HepG2 (cell line): ENCODE data around the gene MRRF. TPM values are rescaled to one million over a fixed set of nuclear protein-coding genes. Genes with fewer than 3 reads are reported as not detected.

Source experiments
- ATAC-seq: fragments of 200-7000 bp; cut with Tn5 transposase; 3 replicates; pipeline ENCODE4 v1.9.1; 2020; ENCODE audit warnings: mild to moderate bottlenecking, moderate library complexity
- BruUV-seq: library from RNA; stranded (reverse); fragments of 400-500 nt; replicated peaks from 2 replicates; lab custom pipeline; 2021; lab: Mats Ljungman, UMichigan
- CTCF ChIA-PET: fragments of 300-600 bp; formaldehyde crosslinking; extraction: SDS; loops from one replicate; lab custom pipeline; 2021; ENCODE audit warnings: low total read pairs, inconsistent platforms, low intra/inter-chr PET ratio; lab: Yijun Ruan, JAX
- POLR2A ChIA-PET: fragments of 350-600 bp; sonication (Branson Sonifier 250); formaldehyde crosslinking; loops from one replicate; lab custom pipeline; 2020; ENCODE audit warnings: antibody characterized with exemption, inconsistent platforms; lab: Yijun Ruan, JAX
- DNase-seq: peaks from one replicate; pipeline ENCODE4 v3.0.0-alpha.2; 2015; ENCODE audit warnings: low spot score
- FAIRE-seq: peaks from 3 replicates; lab custom pipeline; 2011; peaks lifted over from hg19 to GRCh38; lab: Jason Lieb, UNC
- H2AFZ ChIP-seq: one replicate; pipeline ENCODE4 v1.6.1; 2011; ENCODE audit warnings: low read length, inconsistent platforms
- H3K27ac ChIP-seq: fragments of 300-600 bp; 3 replicates; pipeline ENCODE4 v1.8.0; 2011; ENCODE audit warnings: mixed run types, mild to moderate bottlenecking, mixed read lengths, low read length, inconsistent platforms; ENCODE audit not compliant: insufficient read depth; ENCODE audit errors: extremely low read length
- H3K27me3 ChIP-seq, 2 experiments: fragments of 200-600 bp in 1 of 2; 2 replicates in 1 of 2; 3 replicates in 1 of 2; pipeline versions ENCODE4 v1.6.0 to v1.8.0; 2011; ENCODE audit warnings: low read length in 2 of 2, mild to moderate bottlenecking in 2 of 2, moderate library complexity in 2 of 2, inconsistent platforms in 1 of 2; ENCODE audit not compliant: insufficient read depth in 2 of 2, control insufficient read depth in 1 of 2
- H3K36me3 ChIP-seq, 2 experiments: fragments of 200-600 bp in 1 of 2; replicated peaks in 1 of 2; 2 replicates in 1 of 2; 3 replicates in 1 of 2; pipeline versions ENCODE4 v1.5.1 to v1.8.0; 2011; ENCODE audit warnings: low read length in 2 of 2, inconsistent platforms in 1 of 2; ENCODE audit not compliant: insufficient read depth in 2 of 2, control insufficient read depth in 1 of 2
- H3K4me1 ChIP-seq: 2 replicates; pipeline ENCODE4 v1.5.1; 2012; ENCODE audit warnings: low read length, inconsistent platforms; ENCODE audit not compliant: insufficient read depth
- H3K4me2 ChIP-seq: 2 replicates; pipeline ENCODE4 v1.6.0; 2011; ENCODE audit warnings: low read depth, low read length, inconsistent platforms
- H3K4me3 ChIP-seq, 3 experiments: fragments of 200-600 bp in 1 of 3; sonication (generic), shearing (Covaris generic) in 1 of 3; replicated peaks in 1 of 3; 2 replicates each; pipeline ENCODE4 v1.5.1; 2011 to 2016; ENCODE audit warnings: low read length in 3 of 3, inconsistent platforms in 2 of 3, low read depth in 2 of 3, mild to moderate bottlenecking in 2 of 3, control low read depth in 1 of 3, mixed read lengths in 1 of 3; ENCODE audit not compliant: insufficient read depth in 1 of 3
- H3K79me2 ChIP-seq: one replicate; pipeline ENCODE4 v1.6.1; 2011; ENCODE audit warnings: low read length, inconsistent platforms; ENCODE audit not compliant: insufficient read depth
- H3K9ac ChIP-seq: 2 replicates; pipeline ENCODE4 v1.6.0; 2011; ENCODE audit warnings: mild to moderate bottlenecking, low read depth, low read length, inconsistent platforms; ENCODE audit not compliant: insufficient read depth
- H3K9me3 ChIP-seq: 2 replicates; pipeline ENCODE4 v1.5.1; 2012; ENCODE audit warnings: mild to moderate bottlenecking, low read length
- H4K20me1 ChIP-seq: 2 replicates; pipeline ENCODE4 v1.6.0; 2011; ENCODE audit warnings: inconsistent platforms, mild to moderate bottlenecking, low read length, moderate library complexity; ENCODE audit not compliant: insufficient read depth
- CBFB ChIP-seq: sonication (generic); formaldehyde crosslinking; IDR thresholded peaks from 2 replicates; pipeline ENCODE4 v1.4.0; 2020; ENCODE audit warnings: missing genetic modification reagents
- E2F1 ChIP-seq: sonication (generic); formaldehyde crosslinking; IDR thresholded peaks from 2 replicates; pipeline ENCODE4 v1.5.0; 2020; ENCODE audit warnings: missing genetic modification reagents
- ERF ChIP-seq: IDR thresholded peaks from 2 replicates; pipeline ENCODE4 v1.6.1; 2018; ENCODE audit warnings: missing biosample characterization, missing genetic modification reagents
- FOXC1 ChIP-seq: sonication (generic); formaldehyde crosslinking; IDR thresholded peaks from 2 replicates; pipeline ENCODE4 v1.8.0; 2022; ENCODE audit warnings: mild to moderate bottlenecking, missing genetic modification reagents, borderline replicate concordance
- FOXK2 ChIP-seq: fragments of 450-650 bp; IDR thresholded peaks from 2 replicates; pipeline ENCODE4 v1.6.1; 2016
- GLI4 ChIP-seq: sonication (generic); formaldehyde crosslinking; IDR thresholded peaks from 2 replicates; pipeline ENCODE4 v1.5.1; 2020; ENCODE audit warnings: missing genetic modification reagents, mild to moderate bottlenecking, moderate library complexity, borderline replicate concordance
- GPN1 ChIP-seq: sonication (generic); formaldehyde crosslinking; IDR thresholded peaks from 2 replicates; pipeline ENCODE4 v1.5.1; 2020; ENCODE audit warnings: missing genetic modification reagents, borderline replicate concordance
- KAT2B ChIP-seq: fragments of 150-350 bp; IDR thresholded peaks from 2 replicates; pipeline ENCODE4 v1.6.1; 2014; ENCODE audit warnings: low read depth, low read length, borderline replicate concordance
- NFIC ChIP-seq: IDR thresholded peaks from 2 replicates; pipeline ENCODE4 v1.6.1; 2012; ENCODE audit warnings: mild to moderate bottlenecking, low read length, inconsistent platforms
- PRPF4 ChIP-seq: fragments of 200-400 bp; formaldehyde crosslinking; IDR thresholded peaks from 2 replicates; pipeline ENCODE4 v1.6.1; 2016; ENCODE audit warnings: low read length, low read depth; ENCODE audit not compliant: poor library complexity, severe bottlenecking
- TBP ChIP-seq: sonication (generic); formaldehyde crosslinking; IDR thresholded peaks from 2 replicates; pipeline ENCODE4 v1.5.0; 2020; ENCODE audit warnings: missing genetic modification reagents
- ZNF256 ChIP-seq: sonication (generic); formaldehyde crosslinking; conservative IDR thresholded peaks from 2 replicates; pipeline ENCODE4 v1.4.0; 2020; ENCODE audit warnings: missing genetic modification reagents
- WGBS: methylation state at CpG from one replicate; pipeline ENCODE4 v1.1.6; 2017; ENCODE audit warnings: low lambda C conversion rate; 5-methylcytosine and 5-hydroxymethylcytosine counted together
- in situ Hi-C: cut with HindIII; loops from 2 replicates; pipeline ENCODE4 v1.10.0; 2017; ENCODE audit warnings: low pct_unique_long_range_greater_than_20kb; ENCODE audit not compliant: extremely low pct_ligation_motif_present
- intact Hi-C: fragments of 100-400 bp; cut with micrococcal nuclease; formaldehyde crosslinking; loops from one replicate; pipeline ENCODE4 v1.10.0; 2022; ENCODE audit not compliant: unreplicated experiment
- polyA plus RNA-seq, 8 experiments: library from polyadenylated mRNA; depleted of rRNA in 3 of 8; stranded (reverse) in 7 of 8; unstranded in 1 of 8; fragments of >200 nt; fragmentation: Illumina TruSeq in 4 of 8; extraction: Trizol in 4 of 8; gene quantifications; 2 replicates each; pipeline versions ENCODE4 v1.2.1 to v1.2.3, GENCODE V29; 2011 to 2016; ENCODE audit warnings: low read depth in 4 of 8, missing spikeins in 1 of 8, mixed read lengths in 1 of 8; ENCODE audit not compliant: insufficient read depth in 1 of 8
- total RNA-seq, 5 experiments: library from RNA; depleted of rRNA; stranded (reverse); fragments of >200 nt; fragmentation: Illumina TruSeq; extraction: Trizol; gene quantifications; 2 replicates each; pipeline ENCODE4 v1.2.3, GENCODE V29; 2016; ENCODE audit warnings: low read depth in 1 of 5
- TF ChIP-seq, protein P1 (sequence below): sonication (generic); formaldehyde crosslinking; IDR thresholded peaks from 2 replicates; pipeline ENCODE4 v1.8.0; 2022; ENCODE audit warnings: mild to moderate bottlenecking, missing genetic modification reagents, borderline replicate concordance
- TF ChIP-seq, protein P2 (sequence below), 2 experiments: sonication (generic) in 1 of 2; formaldehyde crosslinking in 1 of 2; IDR thresholded peaks; 2 replicates each; pipeline versions ENCODE4 v1.6.1 to v1.9.0; 2014 to 2022; ENCODE audit warnings: antibody characterized with exemption in 1 of 2, borderline replicate concordance in 1 of 2, inconsistent platforms in 1 of 2, low read depth in 1 of 2, missing genetic modification reagents in 1 of 2
- TF ChIP-seq, protein P3 (sequence below): sonication (generic); formaldehyde crosslinking; conservative IDR thresholded peaks from 2 replicates; pipeline ENCODE4 v1.8.1; 2023; ENCODE audit warnings: missing genetic modification reagents

MRRF gene
- total and polyA plus RNA-seq, 2 of the 13 experiments (the other 11 are each of a cell fraction or from before 2014, with no cell fraction given), result 37.3 to 44.3 TPM

DNA sequence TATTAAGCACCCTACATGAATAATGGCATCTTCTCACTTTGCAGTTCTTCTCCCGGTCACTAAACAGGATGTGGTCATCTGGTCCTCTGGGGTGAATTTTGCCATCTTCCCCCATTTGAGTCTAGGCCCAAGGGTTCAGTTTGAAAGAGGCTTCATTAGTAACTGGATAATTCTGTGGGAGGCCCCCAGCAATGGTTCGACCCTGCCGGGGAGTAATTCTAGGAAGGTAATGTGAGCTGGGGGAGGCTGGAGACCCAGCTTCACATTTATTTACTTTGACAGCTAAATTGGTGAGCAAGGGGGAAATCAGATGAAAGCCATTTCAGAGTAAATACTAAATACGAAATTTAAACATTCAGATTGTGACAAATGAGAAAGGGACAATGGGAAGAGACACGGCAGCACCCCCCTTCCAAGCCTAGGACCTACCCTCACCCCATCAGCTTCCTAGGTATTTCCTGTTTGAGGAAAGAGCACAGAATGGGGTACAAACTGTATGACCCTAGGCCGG is 31.8 kb upstream of the MRRF start:
- Histone ChIP-seq H3K9ac (no peak overlapping the region), H3K4me2 (no peak overlapping the region), H3K4me3 (no peak overlapping the region), H3K27me3 (peaks cover 13 to 59% of the 10 kb centered on the region in 2 experiments; a peak in 4 of 5 replicates), H3K4me1 (peaks cover 6% of the 10 kb centered on the region; the same call in 1 of the 2 replicates), H3K36me3 (no peaks in the 10 kb centered on the region), H2AFZ (no peak overlapping the region), H3K9me3 (no peaks in the 10 kb centered on the region), H4K20me1 (no peaks in the 10 kb centered on the region), H3K79me2 (no peaks in the 10 kb centered on the region), H3K27ac (no peak overlapping the region)
- BruUV-seq, result no TSS peak
- 20% methylated on average over 6 of the region's 6 CpGs for WGBS
- ATAC-seq (no peak), DNase-seq (no peak), FAIRE-seq (no peak)
- ChIA-PET POLR2A (no interaction called here), CTCF (no interaction called here)
- in situ Hi-C loops, result no loop called here
- intact Hi-C loops, result no loop called here
- TF ChIP-seq, protein P1, sequence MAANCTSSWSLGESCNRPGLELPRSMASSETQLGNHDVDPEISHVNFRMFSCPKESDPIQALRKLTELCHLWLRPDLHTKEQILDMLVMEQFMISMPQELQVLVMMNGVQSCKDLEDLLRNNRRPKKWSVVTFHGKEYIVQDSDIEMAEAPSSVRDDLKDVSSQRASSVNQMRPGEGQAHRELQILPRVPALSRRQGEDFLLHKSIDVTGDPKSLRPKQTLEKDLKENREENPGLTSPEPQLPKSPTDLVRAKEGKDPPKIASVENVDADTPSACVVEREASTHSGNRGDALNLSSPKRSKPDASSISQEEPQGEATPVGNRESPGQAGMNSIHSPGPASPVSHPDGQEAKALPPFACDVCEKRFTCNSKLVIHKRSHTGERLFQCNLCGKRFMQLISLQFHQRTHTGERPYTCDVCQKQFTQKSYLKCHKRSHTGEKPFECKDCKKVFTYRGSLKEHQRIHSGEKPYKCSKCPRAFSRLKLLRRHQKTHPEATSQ (CRISPR knock-in tag), result no peak
- no peak for TF ChIP-seq ZNF256 (CRISPR knock-in tag)
- TF ChIP-seq ERF, result no peak
- no peak for TF ChIP-seq PRPF4
- TF ChIP-seq, protein P2, sequence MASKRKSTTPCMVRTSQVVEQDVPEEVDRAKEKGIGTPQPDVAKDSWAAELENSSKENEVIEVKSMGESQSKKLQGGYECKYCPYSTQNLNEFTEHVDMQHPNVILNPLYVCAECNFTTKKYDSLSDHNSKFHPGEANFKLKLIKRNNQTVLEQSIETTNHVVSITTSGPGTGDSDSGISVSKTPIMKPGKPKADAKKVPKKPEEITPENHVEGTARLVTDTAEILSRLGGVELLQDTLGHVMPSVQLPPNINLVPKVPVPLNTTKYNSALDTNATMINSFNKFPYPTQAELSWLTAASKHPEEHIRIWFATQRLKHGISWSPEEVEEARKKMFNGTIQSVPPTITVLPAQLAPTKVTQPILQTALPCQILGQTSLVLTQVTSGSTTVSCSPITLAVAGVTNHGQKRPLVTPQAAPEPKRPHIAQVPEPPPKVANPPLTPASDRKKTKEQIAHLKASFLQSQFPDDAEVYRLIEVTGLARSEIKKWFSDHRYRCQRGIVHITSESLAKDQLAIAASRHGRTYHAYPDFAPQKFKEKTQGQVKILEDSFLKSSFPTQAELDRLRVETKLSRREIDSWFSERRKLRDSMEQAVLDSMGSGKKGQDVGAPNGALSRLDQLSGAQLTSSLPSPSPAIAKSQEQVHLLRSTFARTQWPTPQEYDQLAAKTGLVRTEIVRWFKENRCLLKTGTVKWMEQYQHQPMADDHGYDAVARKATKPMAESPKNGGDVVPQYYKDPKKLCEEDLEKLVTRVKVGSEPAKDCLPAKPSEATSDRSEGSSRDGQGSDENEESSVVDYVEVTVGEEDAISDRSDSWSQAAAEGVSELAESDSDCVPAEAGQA (IDR thresholded peaks at IDR 0.05; ENCODE audit: low read depth), result no peak
- TF ChIP-seq, protein P2 (CRISPR knock-in tag; IDR thresholded peaks at IDR 0.05; ENCODE audit: borderline replicate concordance), result no peak
- TF ChIP-seq GLI4 (CRISPR knock-in tag), result no peak
- no peak for TF ChIP-seq TBP
- no peak for TF ChIP-seq FOXC1
- TF ChIP-seq GPN1 (CRISPR knock-in tag), result no peak
- TF ChIP-seq NFIC, result no peak
- TF ChIP-seq KAT2B, result no peak
- no peak for TF ChIP-seq CBFB
- TF ChIP-seq E2F1, result no peak
- TF ChIP-seq FOXK2, result no peak
- TF ChIP-seq, protein P3, sequence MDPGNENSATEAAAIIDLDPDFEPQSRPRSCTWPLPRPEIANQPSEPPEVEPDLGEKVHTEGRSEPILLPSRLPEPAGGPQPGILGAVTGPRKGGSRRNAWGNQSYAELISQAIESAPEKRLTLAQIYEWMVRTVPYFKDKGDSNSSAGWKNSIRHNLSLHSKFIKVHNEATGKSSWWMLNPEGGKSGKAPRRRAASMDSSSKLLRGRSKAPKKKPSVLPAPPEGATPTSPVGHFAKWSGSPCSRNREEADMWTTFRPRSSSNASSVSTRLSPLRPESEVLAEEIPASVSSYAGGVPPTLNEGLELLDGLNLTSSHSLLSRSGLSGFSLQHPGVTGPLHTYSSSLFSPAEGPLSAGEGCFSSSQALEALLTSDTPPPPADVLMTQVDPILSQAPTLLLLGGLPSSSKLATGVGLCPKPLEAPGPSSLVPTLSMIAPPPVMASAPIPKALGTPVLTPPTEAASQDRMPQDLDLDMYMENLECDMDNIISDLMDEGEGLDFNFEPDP (CRISPR knock-in tag), result no peak
